Muscle layer of duodenum (tissue), 2 donors: ENCODE results near the gene ARHGEF37.
A peak's percentile ranks its signal among the peaks of the same experiment; 100 is the strongest.
"Not testable (repeated sequence)": the region's sequence is repeated elsewhere in the genome, so short reads cannot be mapped to it uniquely, and the experiment has no call there.

Experiments used
- H3K27ac ChIP-seq: one replicate; pipeline ENCODE4 v1.7.0; 2013; ENCODE audit warnings: mild to moderate bottlenecking, low read length
- H3K27me3 ChIP-seq: one replicate; pipeline ENCODE4 v1.7.0; 2013; ENCODE audit warnings: low read depth, mild to moderate bottlenecking, control low read depth, low read length
- H3K36me3 ChIP-seq, 2 donors: one replicate each; pipeline ENCODE4 v1.7.0; 2013; ENCODE audit warnings: low read length in 2 of 2, control low read depth in 1 of 2, mild to moderate bottlenecking in 1 of 2; ENCODE audit not compliant: insufficient read depth in 2 of 2, control insufficient read depth in 1 of 2
- H3K4me1 ChIP-seq, 2 donors: one replicate each; pipeline ENCODE4 v1.7.0; 2013; ENCODE audit warnings: low read length in 2 of 2, mild to moderate bottlenecking in 2 of 2, control low read depth in 1 of 2, moderate library complexity in 1 of 2; ENCODE audit not compliant: insufficient read depth in 2 of 2, control insufficient read depth in 1 of 2
- H3K4me3 ChIP-seq, 2 donors: one replicate each; pipeline ENCODE4 v1.7.0; 2013; ENCODE audit warnings: low read length in 2 of 2, low read depth in 1 of 2, mild to moderate bottlenecking in 1 of 2
- H3K9me3 ChIP-seq, 2 donors: one replicate each; pipeline ENCODE4 v1.7.0; 2013; ENCODE audit warnings: low read length in 2 of 2, control low read depth in 1 of 2, mild to moderate bottlenecking in 1 of 2; ENCODE audit not compliant: control insufficient read depth in 1 of 2
- donor health status: healthy.

Gene ARHGEF37

DNA sequence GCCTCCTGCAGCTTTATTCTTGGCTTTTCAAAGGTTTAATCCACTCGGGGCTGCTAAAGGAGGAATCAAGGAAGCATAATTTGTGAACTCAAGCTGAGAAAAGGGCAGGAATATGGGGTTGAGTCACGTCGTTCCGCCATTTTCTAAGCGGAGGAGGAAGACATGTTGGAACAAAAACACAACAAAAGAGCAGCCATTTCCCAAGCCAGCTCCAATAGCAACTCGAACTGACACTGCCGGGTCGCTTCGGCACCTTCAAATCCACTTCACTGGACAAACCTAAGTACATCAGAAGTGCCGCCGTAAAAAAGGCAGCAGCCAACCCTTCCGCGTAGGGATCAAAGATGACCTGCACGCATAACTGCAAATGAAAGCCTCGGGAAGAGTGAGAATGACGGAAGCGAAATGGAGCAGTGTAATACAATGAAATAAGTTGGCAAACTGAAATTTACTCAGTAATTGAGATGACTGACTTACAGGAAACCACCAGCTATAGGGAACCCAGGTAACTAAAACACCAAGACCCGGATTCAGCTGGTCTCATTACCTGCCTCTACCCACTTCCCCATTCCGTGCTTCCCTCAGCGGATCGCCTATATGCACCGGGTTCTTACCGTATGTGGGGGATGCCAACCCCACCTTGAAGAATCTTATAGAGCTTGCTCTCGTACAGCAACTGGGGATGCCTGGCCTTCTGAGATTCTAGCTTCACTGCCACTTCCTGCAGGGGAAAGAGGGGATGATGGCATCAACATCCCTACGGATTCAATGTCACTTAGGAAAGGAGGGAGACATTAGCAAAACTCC, 31.6 kb upstream of the ARHGEF37 start:
- H3K4me1 ChIP-seq, result peaks cover 12 to 42% of the 10 kb centered on the region in 2 donors
- peak overlapping the region; percentile 97 for H3K27ac ChIP-seq
- H3K36me3 ChIP-seq, result peaks cover 5 to 39% of the 10 kb centered on the region in 2 donors
- H3K9me3 ChIP-seq, result no peaks in the 10 kb centered on the region
- H3K27me3 ChIP-seq, result no peaks in the 10 kb centered on the region
- peak overlapping the region; percentile 96 to 99 for H3K4me3 ChIP-seq

DNA sequence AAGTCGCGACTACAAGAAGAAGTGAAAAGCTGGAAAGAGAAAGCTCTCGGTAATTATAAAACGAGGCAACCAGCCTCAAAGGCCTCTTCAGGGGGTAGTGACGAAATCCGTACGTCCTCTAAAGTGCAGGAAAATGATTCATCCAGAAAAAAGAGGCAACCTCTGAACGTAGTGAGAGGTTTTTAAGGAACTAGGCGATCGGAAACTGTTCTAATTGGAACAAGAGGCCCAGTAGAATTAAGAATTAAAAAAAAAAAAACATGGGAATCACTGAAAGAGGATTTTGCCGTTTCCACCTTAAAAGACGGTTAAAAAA, 31.1 kb upstream of the ARHGEF37 start:
- Histone ChIP-seq H3K27ac (peak overlapping the region; percentile 97), H3K9me3 (no peaks in the 10 kb centered on the region), H3K4me3 (peak overlapping the region; percentile 96 to 99), H3K36me3 (peaks cover 5 to 38% of the 10 kb centered on the region in 2 donors), H3K4me1 (peaks cover 12 to 37% of the 10 kb centered on the region in 2 donors), H3K27me3 (no peaks in the 10 kb centered on the region)

DNA sequence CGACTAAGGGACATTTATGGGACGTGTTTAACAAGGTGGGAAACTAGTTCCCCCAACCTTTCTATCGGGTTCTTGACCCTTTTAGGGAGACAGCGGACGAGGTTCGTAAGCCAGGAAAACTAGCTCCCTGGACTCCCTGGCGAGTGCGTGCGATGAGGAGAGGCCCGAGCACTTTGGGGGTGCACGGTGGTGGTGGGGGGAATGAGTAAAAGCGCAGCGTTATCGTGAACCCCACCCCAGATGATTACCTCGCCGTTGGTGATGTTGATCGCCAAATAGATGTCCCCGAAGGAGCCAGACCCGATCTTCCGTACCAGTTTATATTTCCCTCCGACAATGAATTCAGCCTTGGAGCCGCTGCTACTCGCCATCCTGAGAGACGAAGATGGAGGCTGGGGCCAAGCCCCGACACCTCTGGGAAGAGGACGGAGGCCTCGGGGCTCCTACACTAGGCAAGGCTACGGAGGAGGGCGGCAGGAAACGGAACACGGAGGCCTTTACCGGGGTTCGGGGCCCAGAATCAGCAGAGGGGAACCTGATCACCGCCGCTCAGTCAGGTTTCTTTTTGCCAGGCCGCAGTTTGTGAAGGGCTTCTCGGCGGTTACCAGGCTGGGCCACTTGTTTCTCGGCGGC, 30.6 kb upstream of the ARHGEF37 start:
- Histone ChIP-seq H3K36me3 (peaks cover 0 to 33% of the 10 kb centered on the region in 2 donors), H3K27ac (peak overlapping the region; percentile 97), H3K4me1 (peaks cover 10 to 32% of the 10 kb centered on the region in 2 donors), H3K27me3 (no peaks in the 10 kb centered on the region), H3K9me3 (no peaks in the 10 kb centered on the region), H3K4me3 (peak overlapping the region; percentile 96 to 99)

- peaks cover 0 to 32% of the 10 kb centered on the region in 2 donors for H3K36me3 ChIP-seq
- H3K27ac ChIP-seq, result peak within 1 kb of the TSS; percentile 97
- H3K27me3 ChIP-seq, result no peaks in the 10 kb centered on the region
- no peaks in the 10 kb centered on the region for H3K9me3 ChIP-seq
- H3K4me3 ChIP-seq, result peak within 1 kb of the TSS; percentile 96 to 99
- H3K4me1 ChIP-seq, result peaks cover 10 to 25% of the 10 kb centered on the region in 2 donors
Measured at GRCh38 chr5:149551227-149552037, 29.9 kb upstream of the ARHGEF37 start, which contains the start of gene CSNK1A1. CSNK1A1 (minus strand) TSS chr5:149551439; CDS start chr5:149550964, 475 bp downstream.

DNA sequence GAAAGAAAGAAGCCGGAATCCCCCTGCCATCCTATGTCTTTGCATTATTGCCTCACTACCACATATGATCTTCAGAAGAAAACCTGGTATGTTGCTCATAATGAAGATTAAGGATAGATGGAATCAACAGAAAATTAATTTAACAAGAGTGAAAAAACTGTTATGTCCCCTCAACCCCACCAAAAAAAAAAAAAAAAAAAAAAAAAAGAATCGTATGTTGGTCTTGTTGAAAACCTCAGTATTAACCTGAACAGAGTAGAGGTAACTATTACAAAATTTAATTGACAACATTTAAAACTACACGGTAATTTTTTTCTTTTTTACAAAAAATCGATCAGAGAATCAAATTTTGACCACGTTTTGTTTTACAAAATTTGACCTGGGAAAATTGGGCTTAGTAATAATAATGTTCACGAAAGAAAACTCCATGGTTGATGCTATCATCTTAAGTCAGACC, 29.2 kb upstream of the ARHGEF37 start:
- Histone ChIP-seq H3K36me3 (peaks cover 0 to 32% of the 10 kb centered on the region in 2 donors), H3K4me1 (peaks cover 5 to 19% of the 10 kb centered on the region in 2 donors), H3K27me3 (no peaks in the 10 kb centered on the region), H3K27ac (peak overlapping the region; percentile 97), H3K9me3 (no peaks in the 10 kb centered on the region), H3K4me3 (peak overlapping the region; percentile 78 to 99)

DNA sequence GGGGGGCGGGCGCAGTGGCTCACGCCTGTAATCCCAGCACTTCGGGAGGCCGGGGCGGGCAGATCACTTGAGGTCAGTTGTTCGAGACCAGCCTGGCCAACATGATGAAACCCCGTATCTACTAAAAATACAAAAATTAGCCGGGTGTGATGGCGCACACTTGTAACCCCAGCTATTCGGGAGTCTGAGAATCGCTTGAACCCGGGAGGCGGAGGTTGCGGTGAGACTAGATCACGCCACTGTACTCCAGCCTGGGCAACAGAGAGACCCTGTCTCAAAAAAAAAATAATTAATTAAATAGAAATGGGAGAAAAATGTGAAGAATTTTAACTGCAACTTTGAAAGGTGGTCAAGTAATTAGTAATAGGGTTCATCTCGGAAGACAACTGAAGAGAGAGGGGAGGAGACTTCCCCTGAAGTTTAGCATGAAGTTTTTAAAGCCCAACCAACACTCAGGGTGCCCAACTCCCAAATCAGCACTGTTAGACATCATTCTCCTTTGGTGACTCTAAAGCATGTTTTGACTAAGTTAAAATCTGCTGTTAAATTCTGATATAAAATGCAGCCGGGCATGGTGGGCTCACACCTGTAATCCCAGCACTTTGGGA, 28.6 kb upstream of the ARHGEF37 start:
- Histone ChIP-seq H3K27ac (no peak overlapping the region), H3K36me3 (peaks cover 0 to 32% of the 10 kb centered on the region in 2 donors), H3K9me3 (no peaks in the 10 kb centered on the region), H3K27me3 (no peaks in the 10 kb centered on the region), H3K4me3 (no peak overlapping the region), H3K4me1 (peaks cover 0 to 13% of the 10 kb centered on the region in 2 donors)

DNA sequence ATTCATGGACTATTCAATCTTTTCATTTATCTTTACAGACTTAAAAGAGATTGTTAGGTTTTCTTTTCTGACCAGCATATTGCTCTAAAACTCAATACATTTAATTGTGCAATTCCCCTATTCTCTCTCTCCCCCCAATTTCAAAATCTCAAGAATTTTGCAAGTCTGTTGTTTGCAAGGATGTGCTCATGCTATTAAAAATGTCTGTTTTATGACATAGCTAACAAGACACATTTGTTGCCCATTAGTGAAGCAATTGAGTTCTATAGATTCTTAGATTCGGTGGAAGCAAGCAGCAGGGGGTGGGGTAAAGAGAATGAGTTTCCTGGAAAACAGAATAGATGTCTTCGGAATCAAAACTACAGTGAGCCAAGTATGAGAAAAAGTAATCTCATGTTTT, 21.6 kb upstream of the ARHGEF37 start:
- Histone ChIP-seq H3K4me1 (peaks cover 6 to 7% of the 10 kb centered on the region in 2 donors), H3K27ac (no peak overlapping the region), H3K4me3 (no peak overlapping the region), H3K36me3 (no peaks in the 10 kb centered on the region), H3K27me3 (no peaks in the 10 kb centered on the region), H3K9me3 (no peaks in the 10 kb centered on the region)

DNA sequence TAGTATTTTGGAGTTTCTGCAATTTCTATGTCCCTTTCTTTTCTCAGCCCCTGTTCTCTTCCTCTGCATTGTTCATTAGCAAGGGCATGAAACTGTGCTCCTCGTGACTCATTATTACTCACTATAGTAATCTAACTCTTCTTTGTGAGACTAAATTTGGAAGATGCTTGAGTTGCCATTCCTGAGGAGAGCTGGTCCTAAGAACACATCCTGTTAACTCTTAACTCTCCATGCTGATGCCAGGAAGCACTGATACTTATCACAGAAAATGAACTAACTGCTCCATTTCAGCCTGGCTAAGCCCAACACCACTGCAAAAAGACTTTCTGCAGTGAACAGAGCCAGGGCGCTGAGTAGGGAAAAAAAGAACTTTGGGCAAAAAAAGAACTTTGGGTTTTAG, 19.4 kb upstream of the ARHGEF37 start:
- peak overlapping the region; percentile 92 for H3K27ac ChIP-seq
- H3K4me3 ChIP-seq, result peak overlapping the region; percentile 7
- no peaks in the 10 kb centered on the region for H3K27me3 ChIP-seq
- no peaks in the 10 kb centered on the region for H3K9me3 ChIP-seq
- no peaks in the 10 kb centered on the region for H3K36me3 ChIP-seq
- peaks cover 6 to 7% of the 10 kb centered on the region in 2 donors for H3K4me1 ChIP-seq

- H3K9me3 ChIP-seq, result no peaks in the 10 kb centered on the region
- no peak overlapping the region for H3K4me3 ChIP-seq
- H3K36me3 ChIP-seq, result no peaks in the 10 kb centered on the region
- H3K27ac ChIP-seq, result peak overlapping the region; percentile 92
- H3K4me1 ChIP-seq, result peaks cover 6 to 7% of the 10 kb centered on the region in 2 donors
- no peaks in the 10 kb centered on the region for H3K27me3 ChIP-seq
Measured at GRCh38 chr5:149563466-149563865, 17.8 kb upstream of the ARHGEF37 start.

GRCh38 chr5:149564542-149565140, 16.7 kb upstream of the ARHGEF37 start:
- H3K27ac ChIP-seq, result not testable (repeated sequence)

More at GRCh38 chr5:149564542-149565140, 16.7 kb upstream of the ARHGEF37 start:
- H3K4me3 ChIP-seq, H3K4me1 ChIP-seq, H3K36me3 ChIP-seq, H3K9me3 ChIP-seq, H3K27me3 ChIP-seq: not testable (repeated sequence)
